SK-MEL-5 (cell line): ENCODE measurements around the gene UQCR10. TPM values are rescaled to one million over a fixed set of nuclear protein-coding genes. Genes with fewer than 3 reads are reported as not detected.
"Not testable (repeated sequence)": the region's sequence is repeated elsewhere in the genome, so short reads cannot be mapped to it uniquely, and the experiment has no call there.

ENCODE experiments used
- DNase-seq: peaks from one replicate; pipeline ENCODE4 v3.0.0-alpha.2; 2016; ENCODE audit warnings: low read depth, low spot score
- in situ Hi-C: cut with HindIII; loops from 2 replicates; pipeline ENCODE4 v1.10.0; 2016; ENCODE audit warnings: low sequenced_read_pairs, high pct_unique_total_duplicates, low pct_unique_long_range_greater_than_20kb
- total RNA-seq: library from RNA; depleted of rRNA; stranded (reverse); fragments of >200 nt; shearing (Covaris generic); gene quantifications from 2 replicates; pipeline ENCODE4 v1.2.3, GENCODE V29; 2014

Gene UQCR10
- total RNA-seq, 1 experiment from 2014 or later, result 176 TPM

- in situ Hi-C loops, result no loop called here
- no peak for DNase-seq
Measured at GRCh38 chr22:29753808-29754657, 13.1 kb upstream of the UQCR10 start.

- in situ Hi-C loops, DNase-seq: not testable (repeated sequence)
Measured at GRCh38 chr22:29754658-29755395, 12.3 kb upstream of the UQCR10 start.

GRCh38 chr22:29755889-29756288, 11.3 kb upstream of the UQCR10 start:
- in situ Hi-C loops, result no loop called here
- DNase-seq, result no peak

GRCh38 chr22:29756341-29756740, 10.8 kb upstream of the UQCR10 start:
- in situ Hi-C loops, result no loop called here
- DNase-seq, result no peak

- in situ Hi-C loops, result no loop called here
- no peak for DNase-seq
Measured at GRCh38 chr22:29757096-29757495, 10.1 kb upstream of the UQCR10 start.

GRCh38 chr22:29758068-29758622, 9.0 kb upstream of the UQCR10 start:
- DNase-seq, result no peak
- in situ Hi-C loops, result no loop called here

GRCh38 chr22:29758959-29759358, 8.2 kb upstream of the UQCR10 start:
- in situ Hi-C loops, result no loop called here
- no peak for DNase-seq

- in situ Hi-C loops, result no loop called here
- DNase-seq, result no peak
Measured at GRCh38 chr22:29762263-29762662, 4.9 kb upstream of the UQCR10 start.

- no peak for DNase-seq
- in situ Hi-C loops, result no loop called here
Measured at GRCh38 chr22:29765905-29766631, 1.1 kb upstream of the UQCR10 start.

GRCh38 chr22:29766632-29767170, 468 bp upstream of the UQCR10 start, which contains the start of gene ZMAT5:
TSS of gene ZMAT5 (minus strand) at chr22:29767007. CDS start at chr22:29748544, 18,463 bp downstream.
- peak; percentile 99 for DNase-seq
- in situ Hi-C loops, result no loop called here

- in situ Hi-C loops, result no loop called here
- DNase-seq, result no peak
Measured at GRCh38 chr22:29768052-29768693, 1.0 kb downstream of the UQCR10 start.

- DNase-seq, result no peak
- in situ Hi-C loops, result no loop called here
Measured at GRCh38 chr22:29769723-29770321, 2.7 kb downstream of the UQCR10 start.

- DNase-seq, result peak; percentile 80
- in situ Hi-C loops, result no loop called here
Measured at GRCh38 chr22:29772170-29772641, 5.0 kb downstream of the UQCR10 start.

- in situ Hi-C loops, result no loop called here
- no peak for DNase-seq
Measured at GRCh38 chr22:29773233-29773632, 6.1 kb downstream of the UQCR10 start.

GRCh38 chr22:29780220-29780619, 13.1 kb downstream of the UQCR10 start:
- in situ Hi-C loops, result no loop called here
- DNase-seq, result no peak

- in situ Hi-C loops, result no loop called here
- no peak for DNase-seq
Measured at GRCh38 chr22:29780748-29781676, 13.8 kb downstream of the UQCR10 start.
